ENCODE results near the gene DNAJC21. TPM values are rescaled to one million over a fixed set of nuclear protein-coding genes. Genes with fewer than 3 reads are reported as not detected.

The DNAJC21 gene
- total and polyA plus RNA-seq, 7 donors, result 49.3 to 113 (median 64.3) TPM

DNA sequence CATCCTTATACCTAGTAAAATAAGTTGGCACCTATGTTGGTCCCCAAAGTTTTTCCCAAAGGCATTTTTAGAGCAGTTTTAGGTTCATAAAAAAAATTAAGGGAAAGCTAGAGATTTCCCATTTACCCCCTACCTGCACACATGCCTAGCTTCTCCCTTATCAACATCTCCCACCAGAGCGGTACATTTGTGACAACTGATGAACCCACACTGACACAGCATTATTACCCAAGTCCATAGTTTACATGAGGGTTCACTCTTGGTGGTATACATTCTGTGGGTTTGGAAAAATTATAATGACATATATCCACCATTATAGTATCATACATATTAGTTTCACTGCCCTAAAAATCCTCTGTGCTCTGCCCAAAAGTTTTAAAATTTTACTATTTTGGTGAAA lies 26.1 kb upstream of the DNAJC21 start:
- Histone ChIP-seq H3K27me3 (ENCODE audit: insufficient read depth in 3 of 3, low read length in 2 of 3) (no peaks in the 10 kb centered on the region), H3K4me1 (no peaks in the 10 kb centered on the region), H3K4me3 (no peak overlapping the region), H3K36me3 (ENCODE audit: insufficient read depth in 1 of 2, low read depth in 1 of 2) (peaks cover 7 to 54% of the 10 kb centered on the region in 2 donors), H3K9me3 (no peaks in the 10 kb centered on the region), H3K27ac (no peak overlapping the region)
- 93 to 100% (median 98%) methylated on average over 1 of the region's 1 CpG for WGBS, 3 donors
- intact Hi-C loops (cut with DNase I), result no loop called here
- TF ChIP-seq, protein P1, sequence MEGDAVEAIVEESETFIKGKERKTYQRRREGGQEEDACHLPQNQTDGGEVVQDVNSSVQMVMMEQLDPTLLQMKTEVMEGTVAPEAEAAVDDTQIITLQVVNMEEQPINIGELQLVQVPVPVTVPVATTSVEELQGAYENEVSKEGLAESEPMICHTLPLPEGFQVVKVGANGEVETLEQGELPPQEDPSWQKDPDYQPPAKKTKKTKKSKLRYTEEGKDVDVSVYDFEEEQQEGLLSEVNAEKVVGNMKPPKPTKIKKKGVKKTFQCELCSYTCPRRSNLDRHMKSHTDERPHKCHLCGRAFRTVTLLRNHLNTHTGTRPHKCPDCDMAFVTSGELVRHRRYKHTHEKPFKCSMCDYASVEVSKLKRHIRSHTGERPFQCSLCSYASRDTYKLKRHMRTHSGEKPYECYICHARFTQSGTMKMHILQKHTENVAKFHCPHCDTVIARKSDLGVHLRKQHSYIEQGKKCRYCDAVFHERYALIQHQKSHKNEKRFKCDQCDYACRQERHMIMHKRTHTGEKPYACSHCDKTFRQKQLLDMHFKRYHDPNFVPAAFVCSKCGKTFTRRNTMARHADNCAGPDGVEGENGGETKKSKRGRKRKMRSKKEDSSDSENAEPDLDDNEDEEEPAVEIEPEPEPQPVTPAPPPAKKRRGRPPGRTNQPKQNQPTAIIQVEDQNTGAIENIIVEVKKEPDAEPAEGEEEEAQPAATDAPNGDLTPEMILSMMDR (IDR thresholded peaks at IDR 0.05), result no peak
- no peak for ATAC-seq
- DNase-seq, result no peak

DNA sequence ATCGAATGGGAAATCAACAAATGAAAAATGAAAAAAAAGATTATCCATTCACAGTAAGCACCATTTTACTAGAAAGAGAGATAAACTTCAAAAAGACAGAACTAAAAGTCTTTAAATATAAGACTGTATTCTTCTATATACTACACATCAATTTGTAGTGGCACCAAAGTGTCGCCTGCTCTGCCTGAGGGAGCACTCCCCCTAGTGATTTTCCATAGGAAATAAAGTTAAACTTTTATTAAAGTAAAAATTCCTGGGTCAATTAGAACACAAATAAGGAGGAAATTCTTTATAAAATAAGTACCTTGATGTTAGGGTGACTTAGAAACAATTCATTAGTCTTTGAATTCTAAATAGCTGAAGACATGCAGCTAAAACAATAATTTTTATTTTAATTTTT lies 23.8 kb upstream of the DNAJC21 start:
- Histone ChIP-seq H3K9me3 (no peaks in the 10 kb centered on the region), H3K27ac (no peak overlapping the region), H3K36me3 (ENCODE audit: insufficient read depth in 1 of 2, low read depth in 1 of 2) (peaks cover 7 to 72% of the 10 kb centered on the region in 2 donors), H3K4me1 (no peaks in the 10 kb centered on the region), H3K4me3 (no peak overlapping the region), H3K27me3 (ENCODE audit: insufficient read depth in 3 of 3, low read length in 2 of 3) (no peaks in the 10 kb centered on the region)
- WGBS, 3 donors, result 88 to 92% (median 92%) methylated on average over 2 of the region's 2 CpGs
- ATAC-seq, result no peak
- DNase-seq, result no peak
- intact Hi-C loops (cut with DNase I), result no loop called here
- TF ChIP-seq, protein P1 (IDR thresholded peaks at IDR 0.05), result no peak

DNA sequence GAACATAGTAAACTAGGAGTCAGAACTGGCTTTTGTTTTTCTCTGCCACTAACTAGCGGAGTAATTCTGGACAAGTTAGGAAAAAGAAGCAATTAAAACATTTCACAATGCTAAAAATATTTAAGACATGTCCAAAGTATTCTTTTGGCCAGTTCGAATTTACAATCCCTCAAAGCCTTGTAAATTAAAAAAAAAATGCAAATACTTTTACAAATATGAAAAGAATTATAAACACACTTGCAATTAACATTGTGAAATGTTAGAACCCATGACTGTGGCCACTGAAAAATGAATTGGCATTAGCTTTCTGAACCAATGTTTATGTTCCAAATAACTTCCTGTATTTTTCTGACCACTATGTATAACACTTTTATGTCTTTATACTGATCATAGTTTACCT lies 16.3 kb upstream of the DNAJC21 start:
- H3K27ac ChIP-seq, result no peak overlapping the region
- intact Hi-C loops (cut with DNase I), result no loop called here
- peaks cover 0 to 48% of the 10 kb centered on the region in 2 donors for H3K36me3 ChIP-seq (ENCODE audit: insufficient read depth in 1 of 2, low read depth in 1 of 2)
- no peaks in the 10 kb centered on the region for H3K9me3 ChIP-seq
- no peak overlapping the region for H3K4me3 ChIP-seq
- H3K27me3 ChIP-seq (ENCODE audit: insufficient read depth in 3 of 3, low read length in 2 of 3), result no peaks in the 10 kb centered on the region
- TF ChIP-seq, protein P1 (IDR thresholded peaks at IDR 0.05), result no peak
- peaks cover 24% of the 10 kb centered on the region for H3K4me1 ChIP-seq
- DNase-seq (no peak), ATAC-seq (no peak)
- WGBS, 3 donors, result 80 to 85% (median 83%) methylated on average over 2 of the region's 2 CpGs

DNA sequence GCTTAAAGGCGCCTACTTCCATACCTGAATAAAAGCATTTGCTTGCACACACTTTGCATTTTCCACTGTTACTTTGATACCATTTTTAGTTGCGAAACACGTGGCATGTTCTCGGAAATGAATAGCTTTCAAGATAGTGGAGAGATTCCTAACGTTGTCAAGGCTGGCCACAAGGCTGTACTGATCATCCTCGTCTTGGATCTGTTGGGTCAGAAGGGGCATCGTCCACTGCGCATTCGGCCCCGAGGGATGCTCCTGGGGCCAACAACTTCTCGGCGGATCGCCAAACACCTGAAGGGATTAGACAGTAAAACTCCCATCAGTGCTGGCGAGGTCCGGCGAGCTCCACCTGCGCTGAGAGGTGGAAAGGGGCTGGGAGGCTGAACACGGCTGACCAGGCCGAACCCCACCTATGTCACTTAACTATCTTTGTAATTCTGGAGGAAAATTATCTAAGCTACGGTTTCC lies 14.7 kb upstream of the DNAJC21 start:
- 2% methylated on average over 20 of the region's 20 CpGs for WGBS, 3 donors
- TF ChIP-seq, protein P1 (IDR thresholded peaks at IDR 0.05), result no peak
- peak in 2 of 4 donors; percentile 3 to 8 for ATAC-seq

More for the DNA sequence above, 14.7 kb upstream of the DNAJC21 start:
- H3K36me3 ChIP-seq (ENCODE audit: insufficient read depth in 1 of 2, low read depth in 1 of 2), result peaks cover 0 to 48% of the 10 kb centered on the region in 2 donors
- peak overlapping the region; percentile 90 for H3K27ac ChIP-seq
- no peaks in the 10 kb centered on the region for H3K9me3 ChIP-seq
- peaks cover 24% of the 10 kb centered on the region for H3K4me1 ChIP-seq
- H3K27me3 ChIP-seq (ENCODE audit: insufficient read depth in 3 of 3, low read length in 2 of 3), result no peaks in the 10 kb centered on the region
- DNase-seq, result peak; percentile 32 to 55
- peak overlapping the region; percentile 90 for H3K4me3 ChIP-seq
- intact Hi-C loops (cut with DNase I), result no loop called here
